IPS DF 4.7 (cell line): ENCODE data around the gene OR10G2.
"Not testable (repeated sequence)": the region's sequence is repeated elsewhere in the genome, so short reads cannot be mapped to it uniquely, and the experiment has no call there.

ENCODE experiments used
- DNase-seq: peaks from one replicate; pipeline ENCODE4 v3.0.0-alpha.2; 2013; ENCODE audit warnings: low spot score; ENCODE audit errors: extremely low read depth

Gene OR10G2

GRCh38 chr14:21634840-21635239, at the start of gene OR10G2:
OR10G2 (minus strand) TSS chr14:21634940; CDS start chr14:21634842, 98 bp downstream.
- DNase-seq = no peak

GRCh38 chr14:21680072-21680471, 45.3 kb upstream of the OR10G2 start:
- no peak for DNase-seq

- DNase-seq = no peak
These were observed 40.8 kb upstream of the OR10G2 start for GRCh38 chr14:21675566-21675965.

GRCh38 chr14:21673718-21674117, 39.0 kb upstream of the OR10G2 start, which contains the start of gene OR4E1:
OR4E1 (minus strand) TSS chr14:21673818; CDS start chr14:21670935, 2,883 bp downstream.
- no peak for DNase-seq

GRCh38 chr14:21672116-21672515, 37.4 kb upstream of the OR10G2 start:
- DNase-seq = no peak

GRCh38 chr14:21671371-21671770, 36.6 kb upstream of the OR10G2 start:
- DNase-seq = no peak

GRCh38 chr14:21669284-21669683, 34.5 kb upstream of the OR10G2 start:
- DNase-seq = no peak

GRCh38 chr14:21668377-21668776, 33.6 kb upstream of the OR10G2 start:
- no peak for DNase-seq

GRCh38 chr14:21656980-21657379, 22.2 kb upstream of the OR10G2 start:
- DNase-seq = no peak

- DNase-seq = no peak
These were observed 19.5 kb upstream of the OR10G2 start for GRCh38 chr14:21654215-21654614.

- no peak for DNase-seq
These were observed 18.7 kb upstream of the OR10G2 start, which contains the start of gene OR4E2 for GRCh38 chr14:21653331-21653885. OR4E2 (plus strand) TSS chr14:21653835; CDS start chr14:21665083, 11,248 bp downstream.

GRCh38 chr14:21652209-21652808, 17.6 kb upstream of the OR10G2 start:
- peak; percentile 7 for DNase-seq

GRCh38 chr14:21647380-21647779, 12.6 kb upstream of the OR10G2 start:
- no peak for DNase-seq

- DNase-seq = no peak
These were observed 8.7 kb upstream of the OR10G2 start for GRCh38 chr14:21643407-21643806.

GRCh38 chr14:21642683-21643082, 7.9 kb upstream of the OR10G2 start:
- no peak for DNase-seq

GRCh38 chr14:21631084-21631483, 3.7 kb downstream of the OR10G2 start:
- DNase-seq = no peak

- not testable (repeated sequence) for DNase-seq
These were observed 4.2 kb downstream of the OR10G2 start for GRCh38 chr14:21630503-21630902.

GRCh38 chr14:21626491-21627230, 8.1 kb downstream of the OR10G2 start:
- no peak for DNase-seq

GRCh38 chr14:21617614-21618013, 17.1 kb downstream of the OR10G2 start:
- DNase-seq = no peak

GRCh38 chr14:21614240-21614639, 20.5 kb downstream of the OR10G2 start:
- no peak for DNase-seq

GRCh38 chr14:21612324-21612723, 22.4 kb downstream of the OR10G2 start:
- DNase-seq = no peak

- not testable (repeated sequence) for DNase-seq
These were observed 32.6 kb downstream of the OR10G2 start for GRCh38 chr14:21602181-21602580.
